Naive thymus-derived CD4-positive, alpha-beta T cell (primary cell): Measurements from ENCODE around the gene TSC22D1. TPM values are rescaled to one million over a fixed set of nuclear protein-coding genes. Genes with fewer than 3 reads are reported as not detected.

Experiments used
- ATAC-seq: fragments of 150-1000 bp; cut with Tn5 transposase; 2 replicates; pipeline ENCODE4 v1.10.0; 2021; ENCODE audit warnings: mild to moderate bottlenecking, moderate library complexity
- CTCF ChIA-PET: fragments of 350-600 bp; sonication (Branson Sonifier 250); formaldehyde crosslinking; loops from one replicate; lab custom pipeline; 2021; ENCODE audit warnings: antibody characterized with exemption; lab: Charles Lee
- POLR2A ChIA-PET: fragments of 350-600 bp; sonication (Branson Sonifier 250); formaldehyde crosslinking; loops from one replicate; lab custom pipeline; 2021; ENCODE audit warnings: antibody characterized with exemption, inconsistent platforms; lab: Charles Lee
- DNase-seq, 9 donors: peaks; one replicate each; pipeline versions ENCODE4 v3.0.0 to v3.0.0-alpha.2; 2020 to 2022; ENCODE audit warnings: mixed read lengths in 1 of 9
- H3K27ac ChIP-seq: one replicate; pipeline ENCODE4 v1.7.0; 2013; ENCODE audit warnings: mild to moderate bottlenecking, low read depth, low read length, moderate library complexity
- H3K27me3 ChIP-seq, 2 donors: one replicate each; pipeline ENCODE4 v1.7.0; 2013; ENCODE audit warnings: low read length in 2 of 2, mild to moderate bottlenecking in 2 of 2, moderate library complexity in 2 of 2; ENCODE audit not compliant: control insufficient read depth in 2 of 2, insufficient read depth in 2 of 2
- H3K36me3 ChIP-seq, 3 experiments: 1 replicate in 2 of 3; 2 replicates in 1 of 3; pipeline ENCODE4 v1.7.0; 2013; ENCODE audit warnings: low read length in 3 of 3, mild to moderate bottlenecking in 3 of 3, moderate library complexity in 1 of 3; ENCODE audit not compliant: insufficient read depth in 3 of 3, control insufficient read depth in 2 of 3
- H3K4me1 ChIP-seq, 2 donors: one replicate each; pipeline ENCODE4 v1.7.0; 2013; ENCODE audit warnings: low read length in 2 of 2, mild to moderate bottlenecking in 2 of 2, moderate library complexity in 1 of 2; ENCODE audit not compliant: control insufficient read depth in 2 of 2, insufficient read depth in 2 of 2
- H3K4me3 ChIP-seq: 2 replicates; pipeline ENCODE4 v1.7.0; 2013; ENCODE audit warnings: mild to moderate bottlenecking, low read length
- H3K9me3 ChIP-seq, 3 experiments: 1 replicate in 2 of 3; 2 replicates in 1 of 3; pipeline ENCODE4 v1.7.0; 2013; ENCODE audit warnings: low read length in 3 of 3; ENCODE audit not compliant: control insufficient read depth in 2 of 3
- H3K27ac Mint-ChIP-seq, 9 donors: one replicate each; pipeline ENCODE4 v1.8.0; 2020 to 2022; ENCODE audit warnings: mixed read lengths in 9 of 9, mild to moderate bottlenecking in 8 of 9, moderate library complexity in 5 of 9, inconsistent platforms in 2 of 9
- H3K27me3 Mint-ChIP-seq, 5 donors: one replicate each; pipeline ENCODE4 v1.8.0; 2021 to 2022; ENCODE audit warnings: mixed read lengths in 5 of 5, mild to moderate bottlenecking in 1 of 5
- H3K36me3 Mint-ChIP-seq, 5 donors: one replicate each; pipeline ENCODE4 v1.8.0; 2020 to 2022; ENCODE audit warnings: mixed read lengths in 5 of 5, mild to moderate bottlenecking in 3 of 5, inconsistent platforms in 1 of 5
- H3K4me1 Mint-ChIP-seq, 7 donors: one replicate each; pipeline ENCODE4 v1.8.0; 2020 to 2022; ENCODE audit warnings: mixed read lengths in 7 of 7, mild to moderate bottlenecking in 3 of 7, inconsistent platforms in 1 of 7
- H3K4me3 Mint-ChIP-seq, 10 donors: one replicate each; pipeline ENCODE4 v1.8.0; 2020 to 2022; ENCODE audit warnings: mild to moderate bottlenecking in 10 of 10, mixed read lengths in 10 of 10, moderate library complexity in 6 of 10, inconsistent platforms in 2 of 10
- H3K9me3 Mint-ChIP-seq, 11 donors: one replicate each; pipeline ENCODE4 v1.8.0; 2020 to 2022; ENCODE audit warnings: mixed read lengths in 11 of 11, mild to moderate bottlenecking in 4 of 11, inconsistent platforms in 1 of 11, moderate library complexity in 1 of 11
- intact Hi-C, 2 donors: fragments of 100-400 bp; cut with micrococcal nuclease; formaldehyde crosslinking; loops; one replicate each; pipeline ENCODE4 v1.15.1; 2023
- polyA plus RNA-seq, 2 donors: library from polyadenylated mRNA; unstranded; fragments of 300-500 nt; fragmentation: Illumina TruSeq; gene quantifications; one replicate each; pipeline ENCODE4 v1.2.3, GENCODE V29; 2021
- total RNA-seq, 6 experiments: library from RNA in 5 of 6; stranded (reverse) in 5 of 6; gene quantifications; 1 replicate in 5 of 6; 2 replicates in 1 of 6; pipeline ENCODE4 v1.2.3 and lab custom pipeline; 2021 to 2026

The TSC22D1 gene
- total and polyA plus RNA-seq, 7 experiments from 2014 or later = 5.7 to 38.7 (median 29.5) TPM

- H3K27me3 ChIP-seq = no peaks in the 10 kb centered on the region
- H3K27ac ChIP-seq = peak overlapping the region; percentile 84
- Mint-ChIP-seq H3K27ac (peak overlapping the region; percentile 86 to 95 (median 94)), H3K4me1 (peaks cover 36 to 47% (median 45%) of the 10 kb centered on the region in 7 donors), H3K36me3 (peaks cover 0 to 19% (median 12%) of the 10 kb centered on the region in 5 donors), H3K27me3 (peaks cover 0 to 54% (median 0%) of the 10 kb centered on the region in 5 donors), H3K9me3 (peaks cover 0 to 3% (median 0%) of the 10 kb centered on the region in 11 donors), H3K4me3 (peak overlapping the region; percentile 93 to 99 (median 98))
- peak; percentile 19 for ATAC-seq
- DNase-seq = peak in 4 of 9 donors; percentile 15 to 43 (median 32)
- intact Hi-C loops = loop anchor here (1.0 to 10.0 kb wide), 29 partner anchors 36 to 1976 kb away; partner anchors contain the start of genes GPALPP1 (in 2 of the 2), NUFIP1 (in 2 of the 2), TPT1 (in 2 of the 2) and COG3 (in 1 of the 2)
- peaks cover 0 to 12% (median 0%) of the 10 kb centered on the region in 3 experiments for H3K36me3 ChIP-seq
- peak overlapping the region; percentile 71 for H3K4me3 ChIP-seq
- ChIA-PET POLR2A (interaction anchor here (1.1 to 1.6 kb wide), 3 partner anchors 44 to 342 kb away, joined by 3 to 5 read pairs (median 4); no protein-coding TSS in a partner anchor), CTCF (no interaction called here)
- peaks cover 21 to 30% of the 10 kb centered on the region in 2 donors for H3K4me1 ChIP-seq
- H3K9me3 ChIP-seq = no peaks in the 10 kb centered on the region
These were observed 463 bp upstream of the TSC22D1 start for GRCh38 chr13:44576351-44577235.

- H3K27ac ChIP-seq = peak overlapping the region; percentile 84
- no peaks in the 10 kb centered on the region for H3K9me3 ChIP-seq
- Mint-ChIP-seq H3K27me3 (peaks cover 0 to 51% (median 0%) of the 10 kb centered on the region in 5 donors), H3K27ac (peak overlapping the region; percentile 48 to 96 (median 90)), H3K4me3 (peak overlapping the region; percentile 89 to 99 (median 98)), H3K9me3 (peaks cover 0 to 3% (median 0%) of the 10 kb centered on the region in 11 donors), H3K36me3 (peaks cover 0 to 19% (median 12%) of the 10 kb centered on the region in 5 donors), H3K4me1 (peaks cover 36 to 57% (median 49%) of the 10 kb centered on the region in 7 donors)
- intact Hi-C loops = loop anchor here (1.0 to 10.0 kb wide), 12 partner anchors 8 to 1977 kb away; partner anchors contain the start of genes LRCH1 (in 1 of the 2) and ZC3H13 (in 1 of the 2)
- no peaks in the 10 kb centered on the region for H3K27me3 ChIP-seq
- ChIA-PET POLR2A (interaction anchor here (0.6 to 1.6 kb wide), 4 partner anchors 12 to 344 kb away, joined by 3 to 5 read pairs (median 4); no protein-coding TSS in a partner anchor), CTCF (interaction anchor here (0.8 kb wide), 1 partner anchor 91 kb away, joined by 3 read pairs; no protein-coding TSS in a partner anchor)
- no peak for ATAC-seq
- peaks cover 21 to 30% of the 10 kb centered on the region in 2 donors for H3K4me1 ChIP-seq
- peak overlapping the region; percentile 71 for H3K4me3 ChIP-seq
- peaks cover 0 to 12% (median 0%) of the 10 kb centered on the region in 3 experiments for H3K36me3 ChIP-seq
- DNase-seq = no peak
These were observed 1.1 kb downstream of the TSC22D1 start for GRCh38 chr13:44575035-44575434.

- Histone ChIP-seq H3K4me1 (peaks cover 21 to 30% of the 10 kb centered on the region in 2 donors), H3K27me3 (no peaks in the 10 kb centered on the region), H3K36me3 (peaks cover 0 to 12% (median 0%) of the 10 kb centered on the region in 3 experiments), H3K27ac (no peak overlapping the region), H3K9me3 (no peaks in the 10 kb centered on the region), H3K4me3 (no peak overlapping the region)
- ChIA-PET POLR2A (interaction anchor here (0.6 kb wide), 1 partner anchor 13 kb away, joined by 3 read pairs; no protein-coding TSS in a partner anchor), CTCF (no interaction called here)
- Mint-ChIP-seq H3K27me3 (peaks cover 0 to 50% (median 0%) of the 10 kb centered on the region in 5 donors), H3K4me1 (peaks cover 36 to 62% (median 55%) of the 10 kb centered on the region in 7 donors), H3K9me3 (peaks cover 0 to 3% (median 0%) of the 10 kb centered on the region in 11 donors), H3K4me3 (peak overlapping the region in 8 of 10 donors; percentile 46 to 99 (median 98)), H3K36me3 (peaks cover 0 to 19% (median 12%) of the 10 kb centered on the region in 5 donors), H3K27ac (peak overlapping the region in 2 of 9 donors; percentile 90 to 95)
- ATAC-seq = no peak
- intact Hi-C loops = loop anchor here (10.0 kb wide), 3 partner anchors 670 to 1520 kb away; no protein-coding TSS in a partner anchor
- DNase-seq = no peak
These were observed 1.7 kb downstream of the TSC22D1 start for GRCh38 chr13:44574466-44574855.

- no peaks in the 10 kb centered on the region for H3K9me3 ChIP-seq
- Mint-ChIP-seq H3K4me3 (peak overlapping the region in 5 of 10 donors; percentile 46 to 98 (median 94)), H3K36me3 (peaks cover 0 to 19% (median 12%) of the 10 kb centered on the region in 5 donors), H3K27me3 (peaks cover 0 to 48% (median 0%) of the 10 kb centered on the region in 5 donors), H3K4me1 (peaks cover 36 to 66% (median 58%) of the 10 kb centered on the region in 7 donors), H3K27ac (peak overlapping the region in 1 of 9 donors; percentile 33), H3K9me3 (peaks cover 0 to 3% (median 0%) of the 10 kb centered on the region in 11 donors)
- H3K4me1 ChIP-seq = peaks cover 21 to 30% of the 10 kb centered on the region in 2 donors
- H3K36me3 ChIP-seq = peaks cover 0 to 12% (median 0%) of the 10 kb centered on the region in 3 experiments
- ChIA-PET POLR2A (interaction anchor here (0.6 kb wide), 1 partner anchor 13 kb away, joined by 3 read pairs; no protein-coding TSS in a partner anchor), CTCF (no interaction called here)
- ATAC-seq (no peak), DNase-seq (no peak)
- H3K27me3 ChIP-seq = no peaks in the 10 kb centered on the region
- H3K27ac ChIP-seq = no peak overlapping the region
- intact Hi-C loops = loop anchor here (10.0 kb wide), 3 partner anchors 669 to 1519 kb away; no protein-coding TSS in a partner anchor
- H3K4me3 ChIP-seq = no peak overlapping the region
These were observed 2.2 kb downstream of the TSC22D1 start for GRCh38 chr13:44573790-44574465.

GRCh38 chr13:44573071-44573470 lies 3.1 kb downstream of the TSC22D1 start:
- Mint-ChIP-seq H3K27me3 (peaks cover 0 to 49% (median 0%) of the 10 kb centered on the region in 5 donors), H3K9me3 (peaks cover 0 to 1% (median 0%) of the 10 kb centered on the region in 11 donors), H3K4me3 (peak overlapping the region in 4 of 10 donors; percentile 6 to 54 (median 28)), H3K4me1 (peaks cover 32 to 70% (median 62%) of the 10 kb centered on the region in 7 donors), H3K27ac (no peak overlapping the region), H3K36me3 (peaks cover 0 to 19% (median 12%) of the 10 kb centered on the region in 5 donors)
- Histone ChIP-seq H3K4me3 (no peak overlapping the region), H3K36me3 (peaks cover 0 to 12% (median 0%) of the 10 kb centered on the region in 3 experiments), H3K27me3 (no peaks in the 10 kb centered on the region), H3K27ac (no peak overlapping the region), H3K4me1 (peaks cover 25 to 26% of the 10 kb centered on the region in 2 donors), H3K9me3 (no peaks in the 10 kb centered on the region)
- POLR2A ChIA-PET = no interaction called here
- CTCF ChIA-PET = no interaction called here
- intact Hi-C loops = loop anchor here (10.0 kb wide), 3 partner anchors 668 to 1518 kb away; no protein-coding TSS in a partner anchor
- DNase-seq (no peak), ATAC-seq (no peak)
